HG02970 (cell line): Measurements from ENCODE around the gene SALL2.

Experiments used
- ATAC-seq: cut with Tn5 transposase; IDR thresholded peaks from one replicate; pipeline ENCODE4 v1.9.1; 2021; ENCODE audit warnings: mild to moderate bottlenecking, moderate library complexity, moderate number of reproducible peaks; ENCODE audit not compliant: unreplicated experiment, low FRiP score

The SALL2 gene

GRCh38 chr14:21496453-21496852 is 29.7 kb downstream of the SALL2 start:
- no peak for ATAC-seq

GRCh38 chr14:21494902-21495762 is 31.0 kb downstream of the SALL2 start:
- no peak for ATAC-seq

GRCh38 chr14:21486640-21487087 is 39.5 kb downstream of the SALL2 start:
- no peak for ATAC-seq

- ATAC-seq, result peak; percentile 98
These were observed 49.0 kb downstream of the SALL2 start, which contains the start of the genes RAB2B and TOX4 for GRCh38 chr14:21476925-21477681. TSS of gene RAB2B (minus strand) at chr14:21476959. CDS start at chr14:21476872, 87 bp downstream. TSS of gene TOX4 (plus strand) at chr14:21477195. CDS start at chr14:21477279, 84 bp downstream.

- ATAC-seq, result no peak
These were observed 49.6 kb downstream of the SALL2 start for GRCh38 chr14:21476523-21476924.

- peak; percentile 3 for ATAC-seq
These were observed 50.2 kb downstream of the SALL2 start for GRCh38 chr14:21475767-21476522.
